ENCODE data around the gene MBNL2.

MBNL2 gene

GRCh38 chr13:97387485-97387839 lies 165.3 kb downstream of the MBNL2 start:
- no peak for DNase-seq

DNA sequence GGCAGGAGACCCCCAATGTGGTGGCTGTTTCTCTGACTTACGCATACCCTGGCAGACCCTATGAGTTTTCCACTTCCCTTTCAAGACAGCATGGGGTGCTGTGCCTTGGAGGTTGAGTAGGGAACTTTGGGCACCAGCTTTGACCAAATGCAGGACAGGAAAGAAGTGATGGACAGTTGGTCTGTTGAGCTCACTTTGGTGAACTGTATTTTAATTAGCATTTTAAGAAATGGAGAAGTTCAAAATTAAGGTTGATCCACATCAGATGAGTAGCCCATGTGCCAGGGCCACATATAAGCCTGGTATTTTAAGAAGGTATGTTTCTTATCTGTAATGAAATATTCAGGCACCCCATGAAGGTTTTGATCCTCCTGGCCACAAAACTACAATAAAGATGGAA lies 165.8 kb downstream of the MBNL2 start:
- DNase-seq: no peak

DNA sequence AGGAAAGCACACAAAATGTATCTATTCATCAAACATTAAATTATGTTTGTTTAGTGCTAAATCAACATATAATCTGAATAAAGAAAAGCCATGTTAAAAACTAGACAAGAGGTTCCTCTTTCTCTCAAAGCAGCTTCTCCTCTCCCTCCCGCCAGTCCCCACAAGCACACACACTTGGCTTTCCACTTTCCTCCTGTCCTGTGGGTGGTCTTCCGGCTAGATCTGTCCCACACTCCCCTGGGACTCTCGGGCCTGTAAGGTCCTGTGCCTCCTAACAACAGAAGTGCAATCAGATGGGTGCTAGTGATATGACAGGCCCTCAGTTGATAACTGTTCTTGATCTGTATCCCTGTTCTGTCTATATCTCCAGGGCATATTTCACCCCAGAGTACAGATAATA lies 166.2 kb downstream of the MBNL2 start:
- peak; percentile 13 for DNase-seq

- no peak for DNase-seq
These were observed 168.9 kb downstream of the MBNL2 start for GRCh38 chr13:97390941-97391600.

GRCh38 chr13:97392020-97392419 lies 169.9 kb downstream of the MBNL2 start:
- DNase-seq: no peak

DNA sequence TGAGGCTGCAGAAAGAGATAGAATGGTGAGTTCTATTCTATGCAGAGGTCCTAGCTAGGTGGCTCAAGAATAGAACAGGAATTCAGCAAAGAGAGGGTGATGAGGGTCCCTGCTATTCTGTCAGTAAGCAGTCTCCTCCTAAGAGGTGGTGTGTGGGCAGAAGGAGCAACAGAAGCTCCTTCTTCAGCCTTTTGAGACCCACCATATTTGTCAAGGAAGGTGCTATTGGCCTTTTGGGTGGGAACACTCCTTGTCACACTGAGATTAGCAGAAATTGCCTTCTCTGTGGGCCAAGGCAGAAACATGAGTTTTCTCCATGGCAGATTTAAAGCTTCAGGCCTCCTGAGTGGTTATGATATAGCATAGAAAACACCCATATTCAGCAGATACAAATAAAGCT lies 172.4 kb downstream of the MBNL2 start:
- no peak for DNase-seq

DNA sequence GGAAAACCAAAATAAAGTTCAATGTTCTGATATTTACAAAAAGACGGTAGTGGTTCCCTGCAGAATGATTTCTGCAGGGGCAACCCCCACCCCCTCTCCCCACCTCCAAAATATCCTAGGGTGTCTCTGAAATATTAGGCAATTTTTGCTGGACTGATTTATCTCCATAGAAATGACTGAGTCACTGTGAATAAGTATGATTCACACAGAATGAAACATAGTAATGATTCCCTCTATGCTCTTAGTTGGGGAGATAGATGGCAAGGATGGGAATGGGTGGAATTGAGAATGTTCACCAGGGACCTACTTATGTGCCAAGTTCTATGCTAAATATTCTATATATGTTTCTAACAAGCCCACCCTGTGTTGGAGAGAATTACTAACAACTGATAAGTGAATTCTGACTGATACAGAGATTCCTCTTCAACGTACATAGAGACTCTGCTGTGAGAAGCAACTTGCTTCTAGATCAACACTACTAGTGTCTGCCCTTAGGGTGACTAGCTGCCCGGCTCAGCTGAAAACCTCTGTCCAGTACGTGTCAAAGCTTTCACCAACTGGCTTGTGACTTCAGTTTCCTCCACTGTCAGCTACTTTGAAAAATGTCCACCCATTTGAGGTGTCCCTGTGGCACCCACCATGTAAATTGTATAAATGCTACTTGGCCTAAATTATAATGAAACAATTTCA lies 173.5 kb downstream of the MBNL2 start:
- DNase-seq: peak; percentile 6

DNA sequence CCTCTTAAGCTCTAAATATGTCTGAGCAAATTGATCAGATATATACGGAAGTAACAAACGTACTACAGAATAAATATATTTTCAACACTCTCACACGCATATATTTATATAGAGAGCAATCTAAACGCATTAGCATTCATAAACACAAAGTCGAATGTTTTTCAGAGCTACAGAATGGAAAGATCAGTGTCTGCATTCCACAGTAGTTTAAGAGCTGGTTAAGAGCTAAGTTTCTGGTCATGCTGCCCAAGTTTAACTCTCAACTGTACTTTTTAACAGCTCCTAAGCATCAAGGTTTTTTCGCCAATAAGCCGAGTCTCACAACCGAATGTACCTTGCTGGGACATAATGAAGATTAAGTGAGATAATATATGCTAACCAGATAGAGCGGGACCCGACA lies 175.1 kb downstream of the MBNL2 start:
- no peak for DNase-seq

- no peak for DNase-seq
These were observed 179.3 kb downstream of the MBNL2 start for GRCh38 chr13:97401421-97401820.

GRCh38 chr13:97403893-97404750 lies 182.0 kb downstream of the MBNL2 start:
- DNase-seq: no peak

- no peak for DNase-seq
These were observed 185.4 kb downstream of the MBNL2 start for GRCh38 chr13:97407540-97407939.

- DNase-seq: no peak
These were observed 186.8 kb downstream of the MBNL2 start for GRCh38 chr13:97408938-97409337.

- no peak for DNase-seq
These were observed 189.9 kb downstream of the MBNL2 start for GRCh38 chr13:97411984-97412383.

DNA sequence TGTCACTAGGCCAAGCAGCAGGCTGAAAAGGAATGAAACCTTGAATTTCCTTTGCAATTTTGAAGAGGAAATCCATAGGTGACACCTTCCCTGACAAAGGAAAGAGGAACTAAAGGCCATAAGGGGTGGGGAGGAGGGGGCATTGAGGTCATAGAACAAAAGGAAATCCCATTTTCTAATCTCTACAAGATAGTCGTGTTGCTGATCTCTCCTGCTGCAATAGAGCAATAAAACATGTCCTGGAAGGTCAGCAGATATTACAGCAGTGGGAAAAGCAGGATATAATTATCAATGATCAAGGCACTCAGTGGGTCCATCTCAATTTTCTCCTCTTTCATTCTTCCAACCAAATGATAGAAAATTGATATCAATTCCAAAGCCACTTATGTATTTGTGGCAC lies 191.6 kb downstream of the MBNL2 start:
- peak; percentile 48 for DNase-seq

DNA sequence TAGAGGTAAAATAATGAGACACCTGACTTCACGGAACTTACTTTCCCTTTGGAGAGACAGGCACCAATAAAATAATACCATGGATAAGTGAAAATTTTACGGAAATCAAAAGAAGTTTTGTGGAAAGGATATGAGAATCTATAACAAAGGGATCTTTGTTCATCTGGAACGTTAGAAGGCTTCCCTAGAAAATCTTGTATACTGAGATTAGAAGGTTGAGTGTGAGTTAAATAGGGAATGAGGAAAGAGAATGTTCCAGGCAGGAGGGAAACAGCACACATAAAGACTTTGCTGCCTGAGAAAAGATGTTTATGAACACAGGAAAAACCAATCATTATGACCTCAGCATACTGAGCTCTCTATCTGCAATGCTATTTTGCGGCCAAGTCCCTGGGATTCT lies 192.3 kb downstream of the MBNL2 start:
- no peak for DNase-seq

- no peak for DNase-seq
These were observed 195.6 kb downstream of the MBNL2 start for GRCh38 chr13:97417698-97418097.

DNA sequence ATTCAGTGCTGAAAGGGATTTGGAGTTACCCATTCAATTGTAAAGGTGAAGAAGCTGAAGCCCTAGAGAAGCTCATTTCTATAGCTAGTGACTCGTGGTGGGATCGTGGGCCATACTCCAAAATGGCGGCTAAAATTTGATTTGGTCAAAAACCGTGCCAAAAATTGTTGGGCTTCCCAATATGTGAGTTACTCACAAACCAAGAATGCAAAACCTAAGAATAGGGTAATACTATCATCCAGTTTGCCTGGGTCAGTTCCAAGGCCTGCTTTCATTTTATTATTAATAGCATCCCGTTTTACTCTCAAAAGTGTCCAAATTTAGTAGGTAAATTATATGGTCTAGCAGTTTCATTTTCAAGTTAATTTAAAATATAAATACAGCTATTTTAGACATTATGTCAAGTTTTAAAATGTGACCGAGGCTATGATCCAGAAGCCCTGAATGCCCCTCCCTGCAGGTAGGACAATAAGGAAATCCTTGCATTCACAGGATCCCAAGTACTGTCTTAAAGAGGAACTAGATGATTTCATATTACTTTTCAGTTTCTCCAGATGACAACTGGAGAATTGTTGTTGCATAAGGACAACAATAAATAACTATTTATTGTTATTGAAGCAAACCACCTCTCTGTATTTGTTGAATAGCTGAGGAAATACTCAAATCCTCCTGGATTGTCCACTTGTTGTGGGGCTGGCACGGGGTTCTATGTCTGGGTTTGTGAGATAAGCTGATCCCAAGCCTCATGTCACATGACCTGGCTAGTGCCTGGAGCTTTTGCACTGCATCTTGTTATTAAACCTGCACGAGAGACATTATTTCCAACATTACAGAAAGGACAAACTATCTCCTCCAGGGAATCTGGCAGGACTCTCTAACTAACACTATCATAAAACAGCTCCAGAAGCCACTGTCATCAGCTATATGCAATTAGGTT lies 200.3 kb downstream of the MBNL2 start:
- peak; percentile 80 for DNase-seq

- DNase-seq: no peak
These were observed 201.3 kb downstream of the MBNL2 start for GRCh38 chr13:97423300-97424045.

- peak; percentile 60 for DNase-seq
These were observed 203.5 kb downstream of the MBNL2 start for GRCh38 chr13:97425590-97425989.

DNA sequence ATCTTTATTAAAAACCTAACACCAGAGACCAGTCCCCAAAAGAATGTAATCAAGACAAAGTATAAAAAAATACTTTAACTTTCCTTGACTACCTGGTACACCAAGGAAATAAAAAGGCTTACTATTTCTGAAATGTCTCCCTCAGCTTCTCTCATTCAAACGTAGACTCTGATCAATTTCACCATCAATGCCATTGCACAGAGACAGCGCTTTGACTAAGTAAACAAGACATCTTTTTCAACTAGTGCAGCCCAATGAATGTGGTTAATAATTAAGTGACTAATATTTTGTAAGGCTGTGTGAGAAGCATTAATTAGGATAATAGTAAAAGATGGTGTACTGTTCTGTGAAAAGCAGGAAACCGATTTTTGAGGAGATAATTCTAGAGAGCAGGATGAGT lies 204.6 kb downstream of the MBNL2 start:
- no peak for DNase-seq

DNA sequence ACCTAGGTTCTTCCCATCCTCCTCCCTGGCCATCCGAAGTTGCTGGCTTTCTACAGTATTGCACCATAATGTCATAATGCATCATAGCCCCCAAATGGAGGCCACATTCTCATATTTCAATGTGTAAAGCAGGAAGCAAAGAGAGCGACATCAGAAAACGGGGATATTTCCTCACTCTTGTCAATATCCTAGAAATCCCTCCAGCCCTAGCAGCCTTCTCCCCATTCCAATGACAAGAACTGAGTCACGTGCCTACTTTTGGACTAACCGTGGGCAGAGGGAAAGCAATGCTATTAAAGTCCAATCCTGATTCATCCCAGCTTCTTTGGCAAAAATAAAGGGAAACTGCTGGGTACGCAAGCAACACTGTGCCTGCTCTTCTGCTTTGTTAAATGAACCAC lies 207.5 kb downstream of the MBNL2 start:
- peak; percentile 35 for DNase-seq

- DNase-seq: no peak
These were observed 208.2 kb downstream of the MBNL2 start for GRCh38 chr13:97430296-97430695.

All from OCI-M1 (cell line).